COR-L47 (cell line): ENCODE results near the gene NTF3.
"Not testable (repeated sequence)": the region's sequence is repeated elsewhere in the genome, so short reads cannot be mapped to it uniquely, and the experiment has no call there.

Source experiments
- DNase-seq: peaks from one replicate; lab custom pipeline; 2025; lab: John Stamatoyannopoulos, UW

Gene NTF3

GRCh38 chr12:5534426-5535199, 102.7 kb downstream of the NTF3 start:
- DNase-seq = no peak

- DNase-seq = no peak
Measured at GRCh38 chr12:5535541-5535940, 103.6 kb downstream of the NTF3 start.

DNA sequence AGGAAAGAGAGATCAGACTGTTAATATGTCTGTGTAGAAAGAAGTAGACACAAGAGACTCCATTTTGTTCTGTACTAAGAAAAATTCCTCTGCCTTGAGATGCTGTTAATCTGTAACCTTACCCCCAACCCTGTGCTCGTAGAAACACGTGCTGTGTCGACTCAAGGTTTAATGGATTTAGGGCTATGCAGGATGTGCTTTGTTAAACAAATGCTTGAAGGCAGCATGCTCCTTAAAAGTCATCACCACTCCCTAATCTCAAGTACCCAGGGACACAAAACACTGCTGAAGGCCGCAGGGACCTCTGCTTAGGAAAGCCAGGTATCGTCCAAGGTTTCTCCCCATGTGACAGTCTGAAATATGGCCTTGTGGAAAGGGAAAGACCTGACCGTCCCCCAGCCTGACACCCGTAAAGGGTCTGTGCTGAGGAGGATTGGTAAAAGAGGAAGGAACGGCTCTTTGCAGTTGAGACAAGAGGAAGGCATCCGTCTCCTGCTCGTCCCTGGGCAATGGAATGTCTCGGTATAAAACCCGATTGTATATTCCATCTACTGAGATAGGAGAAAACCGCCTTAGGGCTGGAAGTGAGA, 105.2 kb downstream of the NTF3 start:
- DNase-seq = not testable (repeated sequence)

DNA sequence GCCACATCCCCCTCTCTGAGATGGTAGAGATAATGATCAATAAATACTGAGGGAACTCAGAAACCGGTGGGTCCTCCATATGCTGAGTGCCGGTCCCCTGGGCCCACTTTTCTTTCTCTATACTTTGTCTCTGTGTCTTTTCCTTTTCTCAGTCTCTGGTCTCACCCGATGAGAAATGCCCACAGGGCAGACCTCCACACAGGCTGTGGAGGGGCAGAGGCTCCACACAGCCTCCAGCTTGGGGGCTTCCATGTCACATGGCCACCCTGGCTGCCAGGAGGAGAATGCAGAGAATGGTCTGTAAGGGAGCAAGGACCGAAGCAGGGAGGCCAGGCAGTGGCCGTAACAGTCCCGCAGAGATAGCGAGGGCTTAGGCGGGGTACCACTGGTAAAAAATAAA, 105.9 kb downstream of the NTF3 start:
- DNase-seq = no peak
